Panc1 (cell line): ENCODE data around the gene DTNBP1. TPM values are rescaled to one million over a fixed set of nuclear protein-coding genes. Genes with fewer than 3 reads are reported as not detected.

Experiments
- ATAC-seq: fragments of 200-7000 bp; cut with Tn5 transposase; 2 replicates; pipeline ENCODE4 v1.9.1; 2020; ENCODE audit warnings: mild to moderate bottlenecking, moderate library complexity
- BruUV-seq: library from RNA; stranded (reverse); fragments of 400-500 nt; replicated peaks from 2 replicates; lab custom pipeline; 2021; lab: Mats Ljungman, UMichigan
- CTCF ChIA-PET: fragments of 300-600 bp; sonication (Branson Sonifier 250); formaldehyde crosslinking; loops from one replicate; lab custom pipeline; 2022; ENCODE audit warnings: antibody characterized with exemption; lab: Charles Lee
- POLR2A ChIA-PET: fragments of 300-600 bp; sonication (Branson Sonifier 250); formaldehyde crosslinking; loops from one replicate; lab custom pipeline; 2022; ENCODE audit warnings: antibody characterized with exemption; lab: Charles Lee
- DNase-seq: peaks from one replicate; pipeline ENCODE4 v3.0.0-alpha.2; 2010; ENCODE audit warnings: low read depth, low spot score
- H3K27ac ChIP-seq: 2 replicates; pipeline ENCODE4 v1.5.1; 2011; ENCODE audit warnings: mild to moderate bottlenecking, low read length, inconsistent platforms
- H3K27me3 ChIP-seq: fragments of 200-500 bp; sonication (Bioruptor generic); 2 replicates; pipeline ENCODE4 v1.6.0; 2014; ENCODE audit warnings: low read length, inconsistent platforms; ENCODE audit not compliant: control insufficient read depth, insufficient read depth
- H3K36me3 ChIP-seq: fragments of 200-500 bp; sonication (Bioruptor generic); 2 replicates; pipeline ENCODE4 v1.5.1; 2014; ENCODE audit warnings: inconsistent platforms, mild to moderate bottlenecking, low read length, moderate library complexity; ENCODE audit not compliant: control insufficient read depth, insufficient read depth
- H3K4me1 ChIP-seq: 2 replicates; pipeline ENCODE4 v1.5.1; 2011; ENCODE audit warnings: inconsistent platforms, mild to moderate bottlenecking, low read length, moderate library complexity; ENCODE audit not compliant: control insufficient read depth, insufficient read depth
- H3K4me3 ChIP-seq, 2 experiments: 2 replicates each; pipeline ENCODE4 v1.5.1; 2011 to 2012; ENCODE audit warnings: low read depth in 2 of 2, low read length in 2 of 2, mild to moderate bottlenecking in 2 of 2, inconsistent platforms in 1 of 2, moderate library complexity in 1 of 2
- H3K9me3 ChIP-seq: fragments of 200-500 bp; sonication (Bioruptor generic); 2 replicates; pipeline ENCODE4 v1.5.1; 2014; ENCODE audit warnings: low read depth, mild to moderate bottlenecking, inconsistent platforms, low read length, moderate library complexity; ENCODE audit not compliant: control insufficient read depth, insufficient read depth
- CTCF ChIP-seq: fragments of 450-650 bp; IDR thresholded peaks from 2 replicates; pipeline ENCODE4 v1.5.1; 2017; ENCODE audit warnings: mild to moderate bottlenecking
- POLR2AphosphoS5 ChIP-seq: IDR thresholded peaks from 2 replicates; pipeline ENCODE4 v1.6.1; 2012; ENCODE audit warnings: mild to moderate bottlenecking, low read depth, low read length, moderate library complexity
- REST ChIP-seq, 2 experiments: IDR thresholded peaks; 2 replicates each; pipeline ENCODE4 v1.6.1; 2011 to 2012; ENCODE audit warnings: low read depth in 2 of 2, control low read depth in 1 of 2, low read length in 1 of 2, mild to moderate bottlenecking in 1 of 2, moderate library complexity in 1 of 2; ENCODE audit not compliant: insufficient read depth in 1 of 2
- SIN3A ChIP-seq: IDR thresholded peaks from 2 replicates; pipeline ENCODE4 v1.6.1; 2012; ENCODE audit warnings: low read depth, mild to moderate bottlenecking, low read length, moderate library complexity, borderline replicate concordance; ENCODE audit not compliant: insufficient read depth
- TCF7L2 ChIP-seq: IDR thresholded peaks from 2 replicates; pipeline ENCODE4 v1.6.1; 2011; ENCODE audit warnings: mild to moderate bottlenecking, low read depth, low read length, inconsistent platforms
- in situ Hi-C: cut with HindIII; loops from 2 replicates; pipeline ENCODE4 v1.10.0; 2016; ENCODE audit warnings: low sequenced_read_pairs, low pct_unique_long_range_greater_than_20kb
- intact Hi-C: fragments of 100-400 bp; cut with micrococcal nuclease; formaldehyde crosslinking; loops from one replicate; pipeline ENCODE4 v1.10.0; 2022; ENCODE audit not compliant: unreplicated experiment
- total RNA-seq: library from RNA; stranded (reverse); gene quantifications from one replicate; pipeline ENCODE4 v1.2.1, GENCODE V29; 2021; ENCODE audit not compliant: unreplicated experiment

The DTNBP1 gene
- total RNA-seq, 1 experiment from 2014 or later: 29.3 TPM

GRCh38 chr6:15500901-15501825 is 161.7 kb downstream of the DTNBP1 start:
- ChIA-PET CTCF (no interaction called here), POLR2A (no interaction called here)
- BruUV-seq: no TSS peak
- Histone ChIP-seq H3K27ac (no peak overlapping the region), H3K36me3 (no peaks in the 10 kb centered on the region), H3K4me3 (no peak overlapping the region), H3K4me1 (no peaks in the 10 kb centered on the region), H3K9me3 (no peaks in the 10 kb centered on the region), H3K27me3 (no peaks in the 10 kb centered on the region)
- no peak for TF ChIP-seq REST (IDR thresholded peaks at IDR 0.05; ENCODE audit: insufficient read depth in 1 of 2, low read depth in 2 of 2, low read length in 1 of 2)
- no peak for TF ChIP-seq TCF7L2
- no peak for TF ChIP-seq SIN3A
- no peak for TF ChIP-seq CTCF
- no peak for TF ChIP-seq POLR2AphosphoS5
- no peak for ATAC-seq
- in situ Hi-C loops: no loop called here
- intact Hi-C loops: no loop called here
- no peak for DNase-seq

GRCh38 chr6:15500078-15500740 is 162.6 kb downstream of the DTNBP1 start:
- in situ Hi-C loops: no loop called here
- DNase-seq (no peak), ATAC-seq (no peak)
- no TSS peak for BruUV-seq
- intact Hi-C loops: no loop called here
- CTCF ChIA-PET: no interaction called here
- Histone ChIP-seq H3K4me3 (no peak overlapping the region), H3K36me3 (no peaks in the 10 kb centered on the region), H3K27me3 (no peaks in the 10 kb centered on the region), H3K27ac (no peak overlapping the region), H3K9me3 (no peaks in the 10 kb centered on the region), H3K4me1 (no peaks in the 10 kb centered on the region)
- no peak for TF ChIP-seq POLR2AphosphoS5
- TF ChIP-seq SIN3A: no peak
- TF ChIP-seq CTCF: no peak
- no peak for TF ChIP-seq TCF7L2
- TF ChIP-seq REST (IDR thresholded peaks at IDR 0.05; ENCODE audit: insufficient read depth in 1 of 2, low read depth in 2 of 2, low read length in 1 of 2): no peak
- POLR2A ChIA-PET: interaction anchor here (0.6 kb wide), 1 partner anchor 15 kb away, joined by 5 read pairs; no protein-coding TSS in a partner anchor
